H9 (cell line): ENCODE results near the gene PTPRH. TPM values are rescaled to one million over a fixed set of nuclear protein-coding genes. Genes with fewer than 3 reads are reported as not detected.

Source experiments
- DNase-seq: peaks from one replicate; pipeline ENCODE4 v3.0.0-alpha.2; 2017
- H2AFZ ChIP-seq: one replicate; pipeline ENCODE4 v1.6.1; 2013; ENCODE audit warnings: mild to moderate bottlenecking, low read length, control low read depth, moderate library complexity
- H2AK5ac ChIP-seq: 2 replicates; pipeline ENCODE4 v1.6.1; 2013; ENCODE audit warnings: low read length, control low read depth, mixed read lengths; ENCODE audit not compliant: insufficient read length
- H2BK120ac ChIP-seq: one replicate; pipeline ENCODE4 v1.6.1; 2013; ENCODE audit warnings: low read depth, mild to moderate bottlenecking, low read length, control low read depth, inconsistent platforms; ENCODE audit not compliant: poor library complexity, severe bottlenecking
- H2BK12ac ChIP-seq: 2 replicates; pipeline ENCODE4 v1.6.1; 2013; ENCODE audit warnings: low read length, control low read depth, mixed read lengths, low read depth; ENCODE audit not compliant: insufficient read length
- H2BK15ac ChIP-seq: 2 replicates; pipeline ENCODE4 v1.6.1; 2013; ENCODE audit warnings: low read depth, low read length, control low read depth
- H2BK20ac ChIP-seq: one replicate; pipeline ENCODE4 v1.6.1; 2013; ENCODE audit warnings: low read depth, mild to moderate bottlenecking, low read length, control low read depth, inconsistent platforms; ENCODE audit not compliant: poor library complexity, severe bottlenecking
- H2BK5ac ChIP-seq: 2 replicates; pipeline ENCODE4 v1.6.1; 2013; ENCODE audit warnings: low read length, control low read depth, mixed read lengths; ENCODE audit not compliant: insufficient read length
- H3K14ac ChIP-seq: 2 replicates; pipeline ENCODE4 v1.6.1; 2013; ENCODE audit warnings: low read length, control low read depth; ENCODE audit not compliant: insufficient read depth
- H3K18ac ChIP-seq: 2 replicates; pipeline ENCODE4 v1.6.1; 2013; ENCODE audit warnings: low read depth, mild to moderate bottlenecking, mixed read lengths, low read length, control low read depth; ENCODE audit not compliant: insufficient read length
- H3K23ac ChIP-seq: 2 replicates; pipeline ENCODE4 v1.6.1; 2013; ENCODE audit warnings: low read length, control low read depth, mixed read lengths, low read depth; ENCODE audit not compliant: insufficient read length
- H3K23me2 ChIP-seq: 2 replicates; pipeline ENCODE4 v1.6.1; 2013; ENCODE audit warnings: low read depth, mild to moderate bottlenecking, mixed read lengths, low read length, control low read depth; ENCODE audit not compliant: insufficient read length, poor library complexity, severe bottlenecking
- H3K27ac ChIP-seq: 2 replicates; pipeline ENCODE4 v1.5.1; 2013; ENCODE audit warnings: low read length, control low read depth, mixed read lengths, low read depth; ENCODE audit not compliant: insufficient read length
- H3K27me3 ChIP-seq: 2 replicates; pipeline ENCODE4 v1.6.1; 2013; ENCODE audit warnings: low read length, control low read depth, inconsistent platforms; ENCODE audit not compliant: insufficient read depth
- H3K4ac ChIP-seq: 2 replicates; pipeline ENCODE4 v1.6.1; 2013; ENCODE audit warnings: low read depth, mild to moderate bottlenecking, control low read depth, inconsistent platforms, low read length, moderate library complexity
- H3K4me1 ChIP-seq: 2 replicates; pipeline ENCODE4 v1.6.1; 2013; ENCODE audit warnings: low read length, control low read depth, inconsistent platforms; ENCODE audit not compliant: insufficient read depth
- H3K4me2 ChIP-seq: 2 replicates; pipeline ENCODE4 v1.6.1; 2013; ENCODE audit warnings: low read length, control low read depth, mixed read lengths; ENCODE audit not compliant: insufficient read length, insufficient read depth
- H3K56ac ChIP-seq: 2 replicates; pipeline ENCODE4 v1.6.1; 2013; ENCODE audit warnings: low read depth, mild to moderate bottlenecking, mixed read lengths, low read length, control low read depth; ENCODE audit not compliant: insufficient read length
- H3K79me1 ChIP-seq: 2 replicates; pipeline ENCODE4 v1.6.1; 2013; ENCODE audit warnings: low read depth, mild to moderate bottlenecking, moderate library complexity, low read length, control low read depth, inconsistent platforms; ENCODE audit not compliant: insufficient read depth, poor library complexity, severe bottlenecking
- H3K79me2 ChIP-seq: 2 replicates; pipeline ENCODE4 v1.6.1; 2013; ENCODE audit warnings: low read length, control low read depth, inconsistent platforms; ENCODE audit not compliant: insufficient read depth
- H3K9ac ChIP-seq: 2 replicates; pipeline ENCODE4 v1.6.1; 2013; ENCODE audit warnings: low read length, control low read depth, mixed read lengths; ENCODE audit not compliant: insufficient read length; ENCODE audit errors: extremely low read depth
- H3K9me3 ChIP-seq: one replicate; pipeline ENCODE4 v1.6.1; 2013; ENCODE audit warnings: low read depth, low read length, inconsistent platforms; ENCODE audit not compliant: control insufficient read depth
- H3T11ph ChIP-seq: one replicate; pipeline ENCODE4 v1.6.1; 2013; ENCODE audit warnings: mild to moderate bottlenecking, low read length, control low read depth, inconsistent platforms
- H4K20me1 ChIP-seq: one replicate; pipeline ENCODE4 v1.6.1; 2013; ENCODE audit not compliant: control insufficient read depth, insufficient read length, insufficient read depth
- H4K5ac ChIP-seq: 2 replicates; pipeline ENCODE4 v1.6.1; 2013; ENCODE audit warnings: low read depth, mild to moderate bottlenecking, mixed read lengths, low read length, control low read depth; ENCODE audit not compliant: insufficient read length
- H4K8ac ChIP-seq: replicated peaks from 2 replicates; pipeline ENCODE4 v1.6.1; 2013; ENCODE audit warnings: low read length, control low read depth, mixed read lengths, low read depth; ENCODE audit not compliant: insufficient read length
- H4K91ac ChIP-seq: 2 replicates; pipeline ENCODE4 v1.6.1; 2013; ENCODE audit warnings: low read depth, mild to moderate bottlenecking, moderate library complexity, mixed read lengths, low read length, control low read depth; ENCODE audit not compliant: insufficient read length
- H3K27ac Mint-ChIP-seq, 3 experiments: 2 replicates in 2 of 3; 3 replicates in 1 of 3; pipeline ENCODE4 v1.8.0; 2020 to 2021; ENCODE audit warnings: mixed read lengths in 3 of 3, mild to moderate bottlenecking in 1 of 3, moderate library complexity in 1 of 3
- H3K27me3 Mint-ChIP-seq: 2 replicates; pipeline ENCODE4 v1.8.0; 2021; ENCODE audit warnings: low read depth, mild to moderate bottlenecking, moderate library complexity, mixed read lengths
- H3K36me3 Mint-ChIP-seq, 3 experiments: 2 replicates in 2 of 3; 3 replicates in 1 of 3; pipeline ENCODE4 v1.8.0; 2020 to 2021; ENCODE audit warnings: low read depth in 3 of 3, mixed read lengths in 3 of 3; ENCODE audit not compliant: insufficient read depth in 1 of 3
- H3K4me1 Mint-ChIP-seq, 2 experiments: 2 replicates each; pipeline ENCODE4 v1.8.0; 2020; ENCODE audit warnings: mixed read lengths in 2 of 2
- H3K4me3 Mint-ChIP-seq, 2 experiments: 2 replicates in 1 of 2; 3 replicates in 1 of 2; pipeline ENCODE4 v1.8.0; 2020 to 2021; ENCODE audit warnings: mild to moderate bottlenecking in 2 of 2, mixed read lengths in 2 of 2, moderate library complexity in 1 of 2
- H3K9me3 Mint-ChIP-seq, 2 experiments: 2 replicates in 1 of 2; 3 replicates in 1 of 2; pipeline ENCODE4 v1.8.0; 2020; ENCODE audit warnings: mild to moderate bottlenecking in 2 of 2, mixed read lengths in 2 of 2, moderate library complexity in 1 of 2
- WGBS: extraction: QIAGEN DNeasy Blood & Tissue Kit; methylation state at CpG from one replicate; pipeline ENCODE4 v1.1.7; 2013; ENCODE audit warnings: missing lambda C conversion rate, low lambda C conversion rate, mixed read lengths; ENCODE audit not compliant: insufficient read length; ENCODE audit errors: extremely low coverage; 5-methylcytosine and 5-hydroxymethylcytosine counted together
- total RNA-seq: library from RNA; stranded (reverse); gene quantifications from 2 replicates; pipeline ENCODE4 v1.2.1, GENCODE V29; 2021
- TF ChIP-seq, protein P1 (sequence below): fragments of 200-600 bp; sonication (generic); conservative IDR thresholded peaks from 3 replicates; pipeline ENCODE4 v1.8.0; 2021; ENCODE audit warnings: antibody characterized with exemption, mild to moderate bottlenecking

The PTPRH gene
- total RNA-seq, 1 experiment from 2014 or later, result 0.24 TPM

DNA sequence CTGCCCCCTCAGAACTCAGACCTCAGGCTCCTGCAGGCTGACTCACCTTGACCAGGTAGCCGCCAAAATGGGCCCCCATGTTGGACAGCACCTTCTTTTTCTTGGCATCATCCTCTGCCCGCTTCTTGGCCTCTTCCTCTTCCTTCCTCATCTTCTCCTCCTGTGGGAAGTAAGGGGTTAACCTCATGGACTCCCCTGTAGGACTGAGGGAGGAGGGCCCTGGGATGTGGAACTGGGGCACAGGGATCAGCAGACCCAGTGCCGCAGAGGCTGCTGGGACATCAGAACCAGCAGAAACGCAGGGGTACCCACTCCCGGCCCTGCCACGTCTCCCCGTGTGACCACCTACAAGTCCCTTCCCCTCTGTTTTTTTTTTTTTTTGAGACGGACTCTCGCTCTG lies 71.4 kb downstream of the PTPRH start:
- Mint-ChIP-seq H3K4me3 (no peak overlapping the region), H3K27ac (0 out of 7 replicates have a peak overlapping the region, but pooled peaks of 1 of the 3 experiments have one; percentile 68)

More for the DNA sequence above, 71.4 kb downstream of the PTPRH start:
- no peaks in the 10 kb centered on the region for H3K79me1 ChIP-seq
- H4K91ac ChIP-seq, result no peak overlapping the region
- no peak overlapping the region for H3K4ac ChIP-seq
- no peaks in the 10 kb centered on the region for H3K9me3 Mint-ChIP-seq
- no peak overlapping the region for H2AK5ac ChIP-seq
- no peak overlapping the region for H2BK20ac ChIP-seq
- no peaks in the 10 kb centered on the region for H4K20me1 ChIP-seq
- TF ChIP-seq, protein P1, sequence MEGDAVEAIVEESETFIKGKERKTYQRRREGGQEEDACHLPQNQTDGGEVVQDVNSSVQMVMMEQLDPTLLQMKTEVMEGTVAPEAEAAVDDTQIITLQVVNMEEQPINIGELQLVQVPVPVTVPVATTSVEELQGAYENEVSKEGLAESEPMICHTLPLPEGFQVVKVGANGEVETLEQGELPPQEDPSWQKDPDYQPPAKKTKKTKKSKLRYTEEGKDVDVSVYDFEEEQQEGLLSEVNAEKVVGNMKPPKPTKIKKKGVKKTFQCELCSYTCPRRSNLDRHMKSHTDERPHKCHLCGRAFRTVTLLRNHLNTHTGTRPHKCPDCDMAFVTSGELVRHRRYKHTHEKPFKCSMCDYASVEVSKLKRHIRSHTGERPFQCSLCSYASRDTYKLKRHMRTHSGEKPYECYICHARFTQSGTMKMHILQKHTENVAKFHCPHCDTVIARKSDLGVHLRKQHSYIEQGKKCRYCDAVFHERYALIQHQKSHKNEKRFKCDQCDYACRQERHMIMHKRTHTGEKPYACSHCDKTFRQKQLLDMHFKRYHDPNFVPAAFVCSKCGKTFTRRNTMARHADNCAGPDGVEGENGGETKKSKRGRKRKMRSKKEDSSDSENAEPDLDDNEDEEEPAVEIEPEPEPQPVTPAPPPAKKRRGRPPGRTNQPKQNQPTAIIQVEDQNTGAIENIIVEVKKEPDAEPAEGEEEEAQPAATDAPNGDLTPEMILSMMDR, result no peak
- no peak for DNase-seq
- H3K4me1 ChIP-seq, result no peaks in the 10 kb centered on the region; the same call in 1 of the 2 replicates
- H4K5ac ChIP-seq, result no peak overlapping the region
- H3K23ac ChIP-seq, result no peak overlapping the region
- H3K9ac ChIP-seq, result no peak overlapping the region
- no peak overlapping the region for H3K18ac ChIP-seq
- H3K14ac ChIP-seq, result no peak overlapping the region
- H2BK12ac ChIP-seq, result no peak overlapping the region
- H3K23me2 ChIP-seq, result no peaks in the 10 kb centered on the region
- no peak overlapping the region for H4K8ac ChIP-seq
- H3K9me3 ChIP-seq, result no peaks in the 10 kb centered on the region
- H3K27me3 ChIP-seq, result no peaks in the 10 kb centered on the region
- H3K4me1 Mint-ChIP-seq, result peaks cover 12 to 26% of the 10 kb centered on the region in 2 experiments
- H2BK15ac ChIP-seq, result no peak overlapping the region
- no peak overlapping the region for H2AFZ ChIP-seq
- H3K56ac ChIP-seq, result no peak overlapping the region
- no peak overlapping the region for H2BK5ac ChIP-seq
- no peaks in the 10 kb centered on the region for H3K79me2 ChIP-seq
- H3K27me3 Mint-ChIP-seq, result no peaks in the 10 kb centered on the region
- H3T11ph ChIP-seq, result no peak overlapping the region
- H2BK120ac ChIP-seq, result no peak overlapping the region
- no peak overlapping the region for H3K27ac ChIP-seq
- peaks cover 13 to 63% (median 34%) of the 10 kb centered on the region in 3 experiments for H3K36me3 Mint-ChIP-seq
- WGBS, result no CpG with 5 or more reads among the region's 9 CpGs
- no peak overlapping the region for H3K4me2 ChIP-seq
